ENCODE results near the gene TMEM117.

GRCh38 chr12:44052554-44052953, 216.7 kb downstream of the TMEM117 start:
- TF ChIP-seq CTCF (IDR thresholded peaks at IDR 0.05), result no peak
- TF ChIP-seq POLR2A (IDR thresholded peaks at IDR 0.05), result no peak
